PFSK-1 (cell line): ENCODE results near the gene NOVA2.

Source experiments
- FOXP2 ChIP-seq: optimal IDR thresholded peaks from 2 replicates; pipeline ENCODE3; 2011; ENCODE audit warnings: borderline replicate concordance, control low read depth, inconsistent platforms; ENCODE audit not compliant: insufficient read depth; ENCODE audit errors: extremely low read length, extremely low read depth
- POLR2AphosphoS5 ChIP-seq: IDR thresholded peaks from 2 replicates; pipeline ENCODE4 v1.6.1; 2012; ENCODE audit warnings: low read depth, mild to moderate bottlenecking, control low read depth, low read length, moderate library complexity
- SIN3A ChIP-seq: IDR thresholded peaks from 2 replicates; pipeline ENCODE4 v1.6.1; 2012; ENCODE audit warnings: mild to moderate bottlenecking, low read length, moderate library complexity, borderline replicate concordance; ENCODE audit not compliant: insufficient read depth
- TAF1 ChIP-seq: IDR thresholded peaks from 2 replicates; pipeline ENCODE4 v1.6.1; 2012; ENCODE audit warnings: low read length, control low read depth, borderline replicate concordance; ENCODE audit not compliant: insufficient read depth

GRCh38 chr19:45918721-45919120 is 54.9 kb downstream of the NOVA2 start:
- TF ChIP-seq POLR2AphosphoS5 (no peak), FOXP2 (no peak), SIN3A (no peak), TAF1 (no peak)
